CD4-positive, CD25-positive, alpha-beta regulatory T cell (primary cell): ENCODE results near the gene SPIN2B. TPM values are rescaled to one million over a fixed set of nuclear protein-coding genes. Genes with fewer than 3 reads are reported as not detected.
A peak's percentile ranks its signal among the peaks of the same experiment; 100 is the strongest.
"Not testable (repeated sequence)": the region's sequence is repeated elsewhere in the genome, so short reads cannot be mapped to it uniquely, and the experiment has no call there.

Experiments
- ATAC-seq, 2 donors: fragments of 150-1000 bp; cut with Tn5 transposase; one replicate each; pipeline ENCODE4 v1.10.0; 2021; ENCODE audit warnings: low read depth in 2 of 2, moderate number of reproducible peaks in 2 of 2, moderate library complexity in 1 of 2
- DNase-seq, 3 donors: peaks; one replicate each; pipeline versions ENCODE4 v3.0.0 to v3.0.0-alpha.2; 2012 to 2022; ENCODE audit warnings: mixed read lengths in 1 of 3
- H3K27ac ChIP-seq: one replicate; pipeline ENCODE4 v1.7.0; 2013; ENCODE audit warnings: mild to moderate bottlenecking, low read length; ENCODE audit not compliant: insufficient read depth, poor library complexity, severe bottlenecking
- H3K27me3 ChIP-seq: one replicate; pipeline ENCODE4 v1.7.0; 2013; ENCODE audit warnings: low read length; ENCODE audit not compliant: control insufficient read depth, insufficient read depth
- H3K36me3 ChIP-seq: one replicate; pipeline ENCODE4 v1.7.0; 2013; ENCODE audit warnings: mild to moderate bottlenecking, low read length, moderate library complexity; ENCODE audit not compliant: control insufficient read depth, insufficient read depth
- H3K4me1 ChIP-seq: 2 replicates; pipeline ENCODE4 v1.7.0; 2013; ENCODE audit warnings: mild to moderate bottlenecking, low read length; ENCODE audit not compliant: insufficient read depth, control insufficient read depth, poor library complexity, severe bottlenecking
- H3K4me3 ChIP-seq: one replicate; pipeline ENCODE4 v1.7.0; 2013; ENCODE audit warnings: low read depth, mild to moderate bottlenecking, low read length, moderate library complexity
- H3K9me3 ChIP-seq, 2 experiments: 1 replicate in 1 of 2; 2 replicates in 1 of 2; pipeline ENCODE4 v1.7.0; 2013; ENCODE audit warnings: low read length in 2 of 2, mild to moderate bottlenecking in 1 of 2, moderate library complexity in 1 of 2; ENCODE audit not compliant: control insufficient read depth in 2 of 2
- H3K27ac Mint-ChIP-seq, 3 donors: one replicate each; pipeline ENCODE4 v1.8.0; 2020 to 2022; ENCODE audit warnings: mild to moderate bottlenecking in 3 of 3, mixed read lengths in 3 of 3, moderate library complexity in 2 of 3
- H3K27me3 Mint-ChIP-seq: one replicate; pipeline ENCODE4 v1.8.0; 2022; ENCODE audit warnings: mild to moderate bottlenecking, mixed read lengths
- H3K36me3 Mint-ChIP-seq: one replicate; pipeline ENCODE4 v1.8.0; 2020; ENCODE audit warnings: mixed read lengths
- H3K4me1 Mint-ChIP-seq, 4 donors: one replicate each; pipeline ENCODE4 v1.8.0; 2020 to 2022; ENCODE audit warnings: mixed read lengths in 4 of 4, mild to moderate bottlenecking in 1 of 4
- H3K4me3 Mint-ChIP-seq, 4 donors: one replicate each; pipeline ENCODE4 v1.8.0; 2020 to 2022; ENCODE audit warnings: mild to moderate bottlenecking in 4 of 4, mixed read lengths in 4 of 4, moderate library complexity in 3 of 4
- H3K9me3 Mint-ChIP-seq, 7 donors: one replicate each; pipeline ENCODE4 v1.8.0; 2020 to 2022; ENCODE audit warnings: mixed read lengths in 7 of 7, mild to moderate bottlenecking in 3 of 7, moderate library complexity in 2 of 7
- polyA plus RNA-seq, 4 donors: library from polyadenylated mRNA; unstranded; fragments of 300-500 nt; fragmentation: Illumina TruSeq; gene quantifications; one replicate each; pipeline ENCODE4 v1.2.3, GENCODE V29; 2021
- total RNA-seq: library from RNA; stranded (reverse); gene quantifications from one replicate; pipeline ENCODE4 v1.2.3, GENCODE V29; 2022

Gene SPIN2B
- total and polyA plus RNA-seq, 5 donors from 2014 or later, result 11.3 to 25.2 (median 19.0) TPM

DNA sequence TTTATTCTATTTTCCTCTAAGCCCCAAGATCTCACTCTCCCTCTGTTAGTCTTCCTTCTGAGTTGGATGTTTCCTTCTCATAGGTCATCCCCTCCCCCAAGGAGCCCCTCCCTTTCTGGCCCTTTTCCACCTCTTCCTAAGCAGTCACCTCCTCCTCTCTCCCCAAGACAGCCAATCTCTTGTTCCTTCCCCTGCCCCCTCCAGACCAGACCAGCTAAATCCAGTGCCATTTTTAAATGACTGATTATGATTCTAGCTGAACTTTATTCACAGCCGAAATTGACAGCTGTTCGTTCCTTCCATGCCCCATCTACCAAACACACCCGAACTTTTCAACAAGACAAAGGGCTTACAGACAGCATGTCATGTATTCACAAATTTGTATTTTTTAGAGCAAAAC, 13.9 kb upstream of the SPIN2B start:
- Histone ChIP-seq H3K36me3 (no peaks in the 10 kb centered on the region), H3K9me3 (no peaks in the 10 kb centered on the region), H3K4me1 (no peaks in the 10 kb centered on the region), H3K4me3 (no peak overlapping the region), H3K27ac (no peak overlapping the region), H3K27me3 (no peaks in the 10 kb centered on the region)
- ATAC-seq, result no peak
- Mint-ChIP-seq H3K27me3 (no peaks in the 10 kb centered on the region), H3K4me1 (peaks cover 0 to 4% (median 0%) of the 10 kb centered on the region in 4 donors), H3K9me3 (no peaks in the 10 kb centered on the region), H3K4me3 (no peak overlapping the region), H3K27ac (no peak overlapping the region), H3K36me3 (peaks cover 3% of the 10 kb centered on the region)
- DNase-seq, result no peak

DNA sequence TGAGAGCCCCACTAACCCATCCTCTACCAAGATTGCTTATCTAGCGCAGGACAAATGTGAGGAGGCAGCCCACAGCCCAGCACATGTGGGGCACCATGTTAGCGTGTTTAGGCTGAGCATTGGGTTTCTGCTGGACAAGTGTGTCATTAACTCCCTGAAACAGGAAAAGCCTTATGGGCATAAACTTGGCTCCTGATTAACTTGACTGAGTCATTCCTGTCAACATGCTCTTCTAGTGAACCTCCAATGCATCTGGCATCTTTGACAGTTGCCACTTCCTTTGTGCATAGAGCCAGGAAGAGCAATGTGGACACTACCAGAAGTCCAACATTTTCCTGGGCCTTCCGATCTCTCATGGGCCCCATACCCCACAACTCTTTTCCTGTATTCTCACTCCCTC, 13.4 kb upstream of the SPIN2B start:
- DNase-seq, result no peak
- ATAC-seq, result no peak
- Mint-ChIP-seq H3K27ac (no peak overlapping the region), H3K9me3 (no peaks in the 10 kb centered on the region), H3K36me3 (peaks cover 3% of the 10 kb centered on the region), H3K27me3 (no peaks in the 10 kb centered on the region), H3K4me1 (peaks cover 0 to 4% (median 0%) of the 10 kb centered on the region in 4 donors), H3K4me3 (no peak overlapping the region)
- Histone ChIP-seq H3K27ac (no peak overlapping the region), H3K4me3 (no peak overlapping the region), H3K9me3 (no peaks in the 10 kb centered on the region), H3K27me3 (no peaks in the 10 kb centered on the region), H3K4me1 (no peaks in the 10 kb centered on the region), H3K36me3 (no peaks in the 10 kb centered on the region)

DNA sequence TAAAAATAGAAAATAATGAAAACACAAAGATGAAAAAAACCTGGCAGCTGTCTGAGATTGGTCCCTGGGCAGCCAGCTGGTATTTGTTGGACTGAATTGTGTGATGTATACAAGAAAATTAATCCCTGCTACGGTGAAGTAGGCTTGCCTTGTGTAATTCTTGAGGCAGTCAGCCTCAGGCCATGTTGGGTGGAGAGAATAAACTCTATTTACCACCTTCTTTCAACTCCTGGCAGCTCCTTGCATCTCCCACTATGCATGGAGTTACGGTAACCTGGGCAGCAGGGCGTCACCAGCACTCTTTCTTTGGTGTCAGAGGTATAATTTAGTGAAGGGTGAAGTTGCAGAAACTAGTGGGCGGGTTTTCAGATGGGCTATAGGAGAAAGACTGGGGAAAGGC, 12.4 kb upstream of the SPIN2B start:
- DNase-seq (no peak), ATAC-seq (no peak)
- Mint-ChIP-seq H3K4me3 (no peak overlapping the region), H3K4me1 (no peaks in the 10 kb centered on the region), H3K27ac (no peak overlapping the region), H3K9me3 (no peaks in the 10 kb centered on the region), H3K27me3 (no peaks in the 10 kb centered on the region), H3K36me3 (peaks cover 3% of the 10 kb centered on the region)
- H3K36me3 ChIP-seq, result no peaks in the 10 kb centered on the region
- H3K9me3 ChIP-seq, result no peaks in the 10 kb centered on the region
- H3K27me3 ChIP-seq, result no peaks in the 10 kb centered on the region
- H3K27ac ChIP-seq, result no peak overlapping the region
- H3K4me1 ChIP-seq, result no peaks in the 10 kb centered on the region
- no peak overlapping the region for H3K4me3 ChIP-seq

DNA sequence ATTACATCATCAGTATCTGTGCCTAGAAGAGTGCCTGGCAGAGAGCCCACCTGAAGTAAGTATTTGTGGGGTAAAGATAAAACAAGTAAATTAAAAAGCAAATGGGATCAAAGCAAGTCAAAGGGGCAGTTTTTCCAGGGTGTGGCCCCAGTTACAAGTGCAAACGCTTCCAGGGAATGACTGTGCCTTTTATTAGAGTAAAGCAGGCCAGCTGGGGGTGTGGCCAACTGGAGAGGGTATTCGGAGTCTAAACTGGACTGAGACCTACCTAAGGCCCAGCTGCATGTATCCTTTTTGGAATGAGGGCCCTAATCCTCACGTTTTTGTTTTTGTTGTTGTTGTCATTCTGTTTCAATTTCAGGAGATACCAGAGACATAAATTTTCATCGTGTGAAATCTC, 11.9 kb upstream of the SPIN2B start:
- H3K4me3 Mint-ChIP-seq, DNase-seq, H3K36me3 Mint-ChIP-seq, H3K36me3 ChIP-seq, H3K4me1 ChIP-seq, H3K27me3 Mint-ChIP-seq, ATAC-seq, H3K4me1 Mint-ChIP-seq, H3K27me3 ChIP-seq, H3K4me3 ChIP-seq, H3K9me3 ChIP-seq, H3K27ac Mint-ChIP-seq, H3K9me3 Mint-ChIP-seq, H3K27ac ChIP-seq: not testable (repeated sequence)

DNA sequence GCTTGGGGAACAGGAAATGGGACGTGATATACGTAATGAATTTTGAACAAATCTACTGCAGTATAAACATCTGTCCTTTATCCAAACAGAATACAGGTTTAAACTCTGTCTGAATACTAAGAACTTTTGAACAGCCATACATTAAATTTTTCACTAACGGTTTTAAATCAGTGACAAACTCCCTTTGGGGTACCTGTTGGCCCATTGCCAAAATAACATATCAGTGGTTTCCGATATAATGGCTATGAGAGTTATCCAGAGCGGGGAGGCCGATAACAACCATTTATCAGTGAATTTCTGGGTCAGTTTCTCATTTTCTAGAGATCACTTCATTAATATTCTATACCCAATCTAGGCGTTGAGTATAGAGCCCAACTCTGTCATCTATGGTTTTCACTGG, 10.7 kb upstream of the SPIN2B start:
- H3K4me3 ChIP-seq, result no peak overlapping the region
- no peak overlapping the region for H3K27ac Mint-ChIP-seq
- no peak for ATAC-seq
- H3K27me3 Mint-ChIP-seq, result no peaks in the 10 kb centered on the region
- H3K27ac ChIP-seq, result no peak overlapping the region
- no peaks in the 10 kb centered on the region for H3K9me3 ChIP-seq
- no peaks in the 10 kb centered on the region for H3K4me1 Mint-ChIP-seq
- H3K9me3 Mint-ChIP-seq, result no peaks in the 10 kb centered on the region
- H3K36me3 ChIP-seq, result no peaks in the 10 kb centered on the region
- H3K4me1 ChIP-seq, result no peaks in the 10 kb centered on the region
- no peak overlapping the region for H3K4me3 Mint-ChIP-seq
- no peak for DNase-seq
- H3K36me3 Mint-ChIP-seq, result peaks cover 3% of the 10 kb centered on the region
- H3K27me3 ChIP-seq, result no peaks in the 10 kb centered on the region

DNA sequence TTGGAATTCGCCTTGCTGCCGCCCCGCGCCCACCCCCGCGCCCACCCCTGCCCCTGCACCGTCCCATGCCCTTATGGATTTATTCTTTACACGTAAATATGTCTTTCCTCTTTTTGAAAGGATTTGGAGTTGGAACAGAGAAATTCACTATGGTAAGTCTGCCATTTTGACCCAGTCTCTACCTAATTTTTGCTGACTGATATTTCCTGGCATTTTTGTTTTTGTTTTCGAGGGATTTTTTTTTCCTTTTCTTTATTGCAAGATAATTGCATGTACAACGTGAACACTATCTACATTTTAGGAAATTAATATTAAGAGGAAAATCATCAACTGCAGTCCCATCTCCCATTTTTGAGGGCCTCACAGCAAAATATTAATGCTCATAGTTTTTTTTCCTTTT, 468 bp upstream of the SPIN2B start:
- H3K4me3 Mint-ChIP-seq, result peak overlapping the region; percentile 90 to 98 (median 94)
- Histone ChIP-seq H3K9me3 (no peaks in the 10 kb centered on the region), H3K27me3 (no peaks in the 10 kb centered on the region), H3K4me3 (peak overlapping the region; percentile 68), H3K36me3 (no peaks in the 10 kb centered on the region), H3K4me1 (peaks cover 3% of the 10 kb centered on the region), H3K27ac (peak overlapping the region; percentile 23)
- peaks cover 0 to 20% (median 14%) of the 10 kb centered on the region in 4 donors for H3K4me1 Mint-ChIP-seq
- no peaks in the 10 kb centered on the region for H3K27me3 Mint-ChIP-seq
- peak overlapping the region; percentile 38 to 90 (median 87) for H3K27ac Mint-ChIP-seq
- DNase-seq (peak in 1 of 3 donors; percentile 1), ATAC-seq (no peak)
- H3K9me3 Mint-ChIP-seq, result peaks cover 0 to 2% (median 0%) of the 10 kb centered on the region in 7 donors
- H3K36me3 Mint-ChIP-seq, result peaks cover 5% of the 10 kb centered on the region

DNA sequence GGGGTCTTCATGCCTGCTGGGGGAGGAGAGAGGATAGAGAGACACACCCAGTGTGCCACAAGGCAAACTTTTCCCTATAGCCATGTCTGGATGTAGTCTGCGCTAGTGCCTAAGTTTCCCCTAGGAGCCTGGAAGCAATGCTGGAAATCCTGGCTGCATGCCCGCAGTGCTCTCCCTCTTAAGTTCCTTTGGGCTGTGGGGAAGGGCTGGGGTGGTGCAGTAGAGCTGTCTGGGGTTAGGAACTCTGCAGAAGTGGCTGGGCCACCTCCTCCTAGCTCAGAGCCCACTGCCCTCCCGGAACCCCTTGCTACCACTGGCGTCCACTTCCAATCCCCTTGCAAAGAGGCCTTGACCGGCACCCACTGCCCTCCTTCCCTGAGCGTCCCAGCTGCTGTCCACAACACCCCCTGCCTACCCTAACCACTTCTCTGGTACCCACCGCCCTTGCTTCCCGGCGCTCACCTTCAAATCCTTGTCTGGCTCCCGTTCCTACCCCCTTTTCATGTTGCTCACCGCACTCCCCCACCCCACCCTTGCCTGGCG, 658 bp downstream of the SPIN2B start:
- not testable (repeated sequence) for ATAC-seq, H3K9me3 ChIP-seq, H3K4me1 ChIP-seq, H3K27me3 ChIP-seq, DNase-seq, H3K9me3 Mint-ChIP-seq, H3K27me3 Mint-ChIP-seq, H3K36me3 Mint-ChIP-seq, H3K36me3 ChIP-seq
- H3K4me1 Mint-ChIP-seq, result peaks cover 0 to 20% (median 14%) of the 10 kb centered on the region in 4 donors
- Histone ChIP-seq H3K4me3 (peak overlapping the region; percentile 19), H3K27ac (peak overlapping the region; percentile 23)
- H3K27ac Mint-ChIP-seq, result peak overlapping the region; percentile 87 to 91 (median 90)
- peak overlapping the region; percentile 90 to 98 (median 94) for H3K4me3 Mint-ChIP-seq

DNA sequence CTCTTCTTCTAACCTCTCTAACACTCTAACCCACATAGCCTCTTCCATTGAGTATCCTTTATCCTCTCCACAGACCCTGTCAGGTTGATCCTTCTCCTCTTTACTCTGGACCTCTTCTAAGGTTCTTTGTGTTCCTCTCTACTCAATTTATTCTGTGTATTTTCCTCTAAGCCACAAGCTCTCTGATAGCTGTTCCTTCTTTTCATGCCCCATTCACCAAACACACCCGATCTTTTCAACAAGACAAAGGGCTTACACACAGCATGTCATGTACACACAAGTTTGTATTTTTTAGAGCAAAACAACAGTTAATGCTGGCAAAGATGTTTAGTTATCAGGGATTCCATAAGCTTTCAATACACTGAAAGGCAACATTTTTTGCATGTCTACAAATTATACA, 1.9 kb downstream of the SPIN2B start:
- Mint-ChIP-seq H3K9me3 (no peaks in the 10 kb centered on the region), H3K4me3 (peak overlapping the region in 2 of 4 donors; percentile 13 to 33), H3K27ac (peak overlapping the region in 2 of 3 donors; percentile 18 to 58), H3K27me3 (no peaks in the 10 kb centered on the region), H3K4me1 (peaks cover 0 to 15% (median 9%) of the 10 kb centered on the region in 4 donors), H3K36me3 (peaks cover 5% of the 10 kb centered on the region)
- Histone ChIP-seq H3K27ac (no peak overlapping the region), H3K4me3 (no peak overlapping the region), H3K27me3 (no peaks in the 10 kb centered on the region), H3K36me3 (no peaks in the 10 kb centered on the region), H3K4me1 (peaks cover 3% of the 10 kb centered on the region), H3K9me3 (no peaks in the 10 kb centered on the region)
- DNase-seq (no peak), ATAC-seq (no peak)
